GM12801 (cell line): ENCODE measurements around the gene GGT1.

Experiments
- TF ChIP-seq, protein P1 (sequence below): IDR thresholded peaks from one replicate; pipeline ENCODE4 v1.5.1; 2011; ENCODE audit warnings: control low read depth; ENCODE audit not compliant: insufficient read length; ENCODE audit errors: extremely low read depth

The GGT1 gene

DNA sequence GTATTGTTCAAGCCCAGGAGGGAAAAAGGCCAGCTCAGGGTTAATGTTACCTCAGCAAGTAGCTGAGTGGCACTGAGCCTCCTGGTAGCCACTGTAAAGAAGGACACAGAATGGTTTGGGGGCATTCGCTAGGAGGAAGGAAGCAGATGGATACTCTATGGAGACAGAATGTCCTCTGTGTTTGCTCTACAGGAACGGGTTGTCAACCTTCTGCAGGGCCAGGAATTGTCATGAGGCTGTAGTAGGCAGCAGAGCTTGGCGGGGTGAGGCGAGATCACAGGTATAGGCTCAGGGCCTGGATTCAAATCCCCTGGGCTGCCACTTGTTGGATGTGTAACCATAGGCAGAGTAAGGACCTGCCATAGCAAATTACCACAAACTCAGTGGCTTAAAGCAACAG lies 7.1 kb upstream of the GGT1 start:
- TF ChIP-seq, protein P1, sequence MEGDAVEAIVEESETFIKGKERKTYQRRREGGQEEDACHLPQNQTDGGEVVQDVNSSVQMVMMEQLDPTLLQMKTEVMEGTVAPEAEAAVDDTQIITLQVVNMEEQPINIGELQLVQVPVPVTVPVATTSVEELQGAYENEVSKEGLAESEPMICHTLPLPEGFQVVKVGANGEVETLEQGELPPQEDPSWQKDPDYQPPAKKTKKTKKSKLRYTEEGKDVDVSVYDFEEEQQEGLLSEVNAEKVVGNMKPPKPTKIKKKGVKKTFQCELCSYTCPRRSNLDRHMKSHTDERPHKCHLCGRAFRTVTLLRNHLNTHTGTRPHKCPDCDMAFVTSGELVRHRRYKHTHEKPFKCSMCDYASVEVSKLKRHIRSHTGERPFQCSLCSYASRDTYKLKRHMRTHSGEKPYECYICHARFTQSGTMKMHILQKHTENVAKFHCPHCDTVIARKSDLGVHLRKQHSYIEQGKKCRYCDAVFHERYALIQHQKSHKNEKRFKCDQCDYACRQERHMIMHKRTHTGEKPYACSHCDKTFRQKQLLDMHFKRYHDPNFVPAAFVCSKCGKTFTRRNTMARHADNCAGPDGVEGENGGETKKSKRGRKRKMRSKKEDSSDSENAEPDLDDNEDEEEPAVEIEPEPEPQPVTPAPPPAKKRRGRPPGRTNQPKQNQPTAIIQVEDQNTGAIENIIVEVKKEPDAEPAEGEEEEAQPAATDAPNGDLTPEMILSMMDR, result no peak

DNA sequence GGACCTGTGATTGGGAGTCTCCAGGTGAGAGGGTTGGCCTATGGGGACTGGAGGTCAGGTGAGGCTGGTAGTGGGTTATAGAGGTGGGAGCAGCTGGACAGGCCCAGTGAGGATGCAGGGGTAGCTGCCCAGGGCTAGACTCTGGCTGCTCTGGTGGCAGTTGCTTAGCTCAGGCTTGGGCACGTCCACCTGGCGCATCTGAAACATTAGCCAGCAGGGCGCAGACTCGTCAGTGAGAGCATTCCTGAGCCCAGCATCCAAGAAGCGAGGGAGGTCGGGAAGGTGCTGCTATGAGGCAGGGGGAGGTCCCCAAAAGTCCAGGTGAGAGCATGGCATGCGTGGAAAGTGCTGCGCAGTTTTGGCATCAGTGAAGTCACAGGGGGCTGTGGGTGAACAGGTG lies 3.5 kb upstream of the GGT1 start:
- TF ChIP-seq, protein P1, result no peak

DNA sequence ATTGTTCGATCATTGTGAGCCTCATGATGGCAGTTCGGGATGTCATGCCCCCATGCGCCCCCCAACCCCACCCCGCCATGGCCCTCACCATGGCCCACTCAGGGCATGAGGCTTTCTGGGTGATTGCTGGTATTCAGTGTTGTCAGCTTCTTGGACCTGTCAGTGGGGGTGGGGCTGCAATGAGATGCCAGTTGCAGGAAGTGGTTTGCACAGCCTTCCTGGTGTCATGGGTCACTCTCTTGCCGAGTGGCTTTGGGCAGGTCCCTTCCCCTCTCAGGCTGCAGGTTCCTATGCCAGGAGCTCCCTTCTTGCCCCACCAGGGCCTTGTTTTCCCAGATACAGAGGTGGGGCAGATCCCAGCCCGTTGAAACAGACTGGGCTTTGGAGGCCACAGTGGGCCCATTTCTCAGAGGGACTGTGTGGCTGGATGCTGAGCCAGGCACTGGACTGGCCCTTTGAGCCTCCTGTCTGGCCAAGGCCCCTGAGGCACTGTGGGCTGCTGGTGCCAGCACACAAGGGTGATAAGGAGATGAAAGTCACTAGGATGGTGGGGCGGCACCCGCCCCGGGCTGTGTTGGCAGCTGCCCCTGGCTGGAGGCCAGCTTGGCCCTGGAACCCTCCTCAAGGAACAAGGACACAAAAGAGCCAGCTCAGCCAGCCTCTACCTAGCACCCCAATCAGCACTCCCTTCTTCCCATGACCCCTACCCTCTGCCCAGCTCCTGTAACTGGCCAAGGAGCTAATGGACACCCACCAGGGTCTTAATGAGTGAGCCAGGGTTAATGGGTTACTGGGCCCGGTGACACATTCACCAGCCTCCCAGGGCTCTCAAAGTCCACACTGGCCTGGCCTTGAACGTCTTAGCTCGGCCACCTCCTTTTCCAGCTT lies 1.5 kb upstream of the GGT1 start:
- TF ChIP-seq, protein P1, result no peak
